Adrenal gland (tissue), 5 donors: Measurements from ENCODE around the gene ATF3.

Source experiments
- CTCF ChIP-seq, 6 experiments: fragments of 450-650 bp in 4 of 6; fragments of 200-600 bp in 2 of 6; sonication (generic) in 1 of 6; IDR thresholded peaks; 1 replicate in 5 of 6; 2 replicates in 1 of 6; pipeline versions ENCODE4 v1.5.1 to v1.8.0; 2016 to 2021; ENCODE audit warnings: antibody characterized with exemption in 6 of 6, mild to moderate bottlenecking in 2 of 6, moderate library complexity in 1 of 6
- POLR2A ChIP-seq, 2 donors: fragments of 450-650 bp; IDR thresholded peaks; one replicate each; pipeline ENCODE4 v1.6.1; 2017; ENCODE audit warnings: antibody characterized with exemption in 2 of 2, mild to moderate bottlenecking in 2 of 2, moderate library complexity in 1 of 2
- donor health status: DM: no; HTN: no; CAD: no.

DNA sequence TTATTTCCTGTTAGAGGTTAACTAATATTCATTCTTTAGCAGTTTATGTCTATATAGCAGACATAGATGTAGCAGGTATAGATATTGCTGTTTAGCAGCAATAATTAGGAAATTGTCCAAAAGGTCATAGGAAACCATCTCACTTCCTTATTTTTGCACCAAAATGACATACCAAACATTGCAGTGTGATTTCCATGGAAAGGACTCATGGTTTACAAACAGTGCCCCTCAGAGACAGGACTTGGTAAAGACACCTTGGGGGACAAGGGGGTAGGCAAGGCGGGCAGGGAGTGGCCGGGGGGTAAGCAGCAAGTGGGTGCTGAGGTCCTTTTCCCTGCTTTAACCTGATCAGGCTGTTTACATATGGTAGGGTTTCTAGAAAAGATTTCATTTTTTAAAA lies 60.5 kb downstream of the ATF3 start:
- TF ChIP-seq CTCF (IDR thresholded peaks at IDR 0.05): peak in 1 of 6 experiments; percentile 23
- TF ChIP-seq POLR2A (IDR thresholded peaks at IDR 0.05): no peak
